Trophoblast cell (in vitro differentiated cells and primary cell): Measurements from ENCODE around the gene CACNA1G.

ENCODE experiments used
- DNase-seq, 2 donors: peaks; one replicate each; pipeline ENCODE4 v3.0.0-alpha.2; 2016
- H2AFZ ChIP-seq: 2 replicates; pipeline ENCODE4 v1.6.1; 2013; ENCODE audit warnings: low read length, moderate library complexity, mild to moderate bottlenecking; ENCODE audit not compliant: insufficient read depth, poor library complexity
- H2AK5ac ChIP-seq: 2 replicates; pipeline ENCODE4 v1.6.1; 2013; ENCODE audit warnings: mild to moderate bottlenecking, low read length
- H2BK120ac ChIP-seq: 2 replicates; pipeline ENCODE4 v1.6.1; 2013; ENCODE audit warnings: low read length, mild to moderate bottlenecking, moderate library complexity; ENCODE audit not compliant: insufficient read depth, poor library complexity
- H2BK12ac ChIP-seq: 2 replicates; pipeline ENCODE4 v1.6.1; 2013; ENCODE audit warnings: mild to moderate bottlenecking, low read length, moderate library complexity
- H2BK5ac ChIP-seq: 2 replicates; pipeline ENCODE4 v1.6.1; 2013; ENCODE audit warnings: low read length, low read depth, moderate library complexity, mild to moderate bottlenecking; ENCODE audit not compliant: poor library complexity
- H3K14ac ChIP-seq: 2 replicates; pipeline ENCODE4 v1.6.1; 2013; ENCODE audit warnings: mild to moderate bottlenecking, low read length
- H3K18ac ChIP-seq: 2 replicates; pipeline ENCODE4 v1.6.1; 2013; ENCODE audit warnings: mild to moderate bottlenecking, low read length
- H3K23ac ChIP-seq: 2 replicates; pipeline ENCODE4 v1.6.1; 2013; ENCODE audit warnings: low read length
- H3K27ac ChIP-seq: 2 replicates; pipeline ENCODE4 v1.5.1; 2013; ENCODE audit warnings: low read depth, mild to moderate bottlenecking, inconsistent platforms, low read length, moderate library complexity
- H3K27me3 ChIP-seq: 2 replicates; pipeline ENCODE4 v1.6.1; 2013; ENCODE audit warnings: inconsistent platforms, mild to moderate bottlenecking, low read length, moderate library complexity; ENCODE audit not compliant: insufficient read depth
- H3K36me3 ChIP-seq, 2 experiments: 1 replicate in 1 of 2; 2 replicates in 1 of 2; pipeline ENCODE4 v1.6.1; 2013; ENCODE audit warnings: low read length in 2 of 2, mild to moderate bottlenecking in 2 of 2, moderate library complexity in 1 of 2; ENCODE audit not compliant: insufficient read depth in 2 of 2, control insufficient read depth in 1 of 2
- H3K4ac ChIP-seq: 2 replicates; pipeline ENCODE4 v1.6.1; 2013; ENCODE audit warnings: low read depth, mild to moderate bottlenecking, low read length, moderate library complexity
- H3K4me1 ChIP-seq, 2 experiments: 1 replicate in 1 of 2; 2 replicates in 1 of 2; pipeline ENCODE4 v1.6.1; 2013; ENCODE audit warnings: low read length in 2 of 2, mild to moderate bottlenecking in 2 of 2, moderate library complexity in 1 of 2; ENCODE audit not compliant: insufficient read depth in 2 of 2, control insufficient read depth in 1 of 2
- H3K4me2 ChIP-seq: 2 replicates; pipeline ENCODE4 v1.6.1; 2013; ENCODE audit warnings: inconsistent platforms, mild to moderate bottlenecking, low read length, moderate library complexity
- H3K4me3 ChIP-seq: 2 replicates; pipeline ENCODE4 v1.5.1; 2013; ENCODE audit warnings: mild to moderate bottlenecking, low read depth, low read length, inconsistent platforms
- H3K79me1 ChIP-seq: one replicate; pipeline ENCODE4 v1.6.1; 2013; ENCODE audit warnings: low read length
- H3K79me2 ChIP-seq: 2 replicates; pipeline ENCODE4 v1.6.1; 2013; ENCODE audit warnings: low read length, mild to moderate bottlenecking; ENCODE audit not compliant: control insufficient read depth, insufficient read depth, poor library complexity
- H3K9ac ChIP-seq: 2 replicates; pipeline ENCODE4 v1.6.1; 2013; ENCODE audit warnings: mild to moderate bottlenecking, low read length
- H3K9me3 ChIP-seq: 2 replicates; pipeline ENCODE4 v1.6.1; 2013; ENCODE audit warnings: low read depth, mild to moderate bottlenecking, control low read depth, inconsistent platforms, low read length; ENCODE audit not compliant: insufficient read depth
- H4K12ac ChIP-seq: 2 replicates; pipeline ENCODE4 v1.6.1; 2013; ENCODE audit warnings: low read depth, mild to moderate bottlenecking, low read length, moderate library complexity
- H4K8ac ChIP-seq: 2 replicates; pipeline ENCODE4 v1.6.1; 2013; ENCODE audit warnings: low read depth, mild to moderate bottlenecking, low read length, moderate library complexity
- H4K91ac ChIP-seq: one replicate; pipeline ENCODE4 v1.6.1; 2013; ENCODE audit warnings: low read depth, mild to moderate bottlenecking, low read length, moderate library complexity
- WGBS: extraction: QIAGEN DNeasy Blood & Tissue Kit; methylation state at CpG from one replicate; pipeline ENCODE4 v1.1.7; 2013; ENCODE audit warnings: missing lambda C conversion rate; ENCODE audit not compliant: insufficient read length, insufficient coverage; ENCODE audit errors: extremely low coverage; 5-methylcytosine and 5-hydroxymethylcytosine counted together

Gene CACNA1G

GRCh38 chr17:50539762-50540559 is 20.6 kb upstream of the CACNA1G start:
- Histone ChIP-seq H4K8ac (no peak overlapping the region), H3K14ac (no peak overlapping the region), H3K36me3 (peaks cover 40 to 42% of the 10 kb centered on the region in 2 experiments), H3K4me1 (peaks cover 21 to 23% of the 10 kb centered on the region in 2 experiments), H3K23ac (no peak overlapping the region), H3K27ac (no peak overlapping the region), H2BK5ac (no peak overlapping the region), H3K9me3 (no peaks in the 10 kb centered on the region), H3K9ac (no peak overlapping the region), H3K4me3 (no peak overlapping the region), H3K79me1 (peaks cover 9% of the 10 kb centered on the region), H2BK12ac (no peak overlapping the region), H3K4me2 (no peak overlapping the region), H3K79me2 (peaks cover 2% of the 10 kb centered on the region), H4K12ac (no peak overlapping the region), H2AK5ac (no peak overlapping the region), H4K91ac (no peak overlapping the region), H2BK120ac (no peak overlapping the region), H2AFZ (no peak overlapping the region), H3K4ac (no peak overlapping the region), H3K27me3 (no peaks in the 10 kb centered on the region), H3K18ac (no peak overlapping the region)
- DNase-seq, result peak; percentile 68 to 71
- WGBS, result no CpG with 5 or more reads among the region's 15 CpGs

GRCh38 chr17:50540560-50541401 is 19.7 kb upstream of the CACNA1G start:
- H3K9ac ChIP-seq, result no peak overlapping the region
- no peaks in the 10 kb centered on the region for H3K9me3 ChIP-seq
- H3K27me3 ChIP-seq, result no peaks in the 10 kb centered on the region

GRCh38 chr17:50541402-50541715 is 19.2 kb upstream of the CACNA1G start:
- no peak overlapping the region for H3K9ac ChIP-seq
- peak overlapping the region; percentile 40 for H2BK120ac ChIP-seq
- H3K36me3 ChIP-seq, result peaks cover 38 to 39% of the 10 kb centered on the region in 2 experiments
- H3K18ac ChIP-seq, result peak overlapping the region; percentile 64
- H2BK12ac ChIP-seq, result peak overlapping the region; percentile 13
- H4K91ac ChIP-seq, result peak overlapping the region; percentile 82
- H2BK5ac ChIP-seq, result no peak overlapping the region
- no peaks in the 10 kb centered on the region for H3K27me3 ChIP-seq
- H3K4me2 ChIP-seq, result peak overlapping the region; percentile 90
- no peaks in the 10 kb centered on the region for H3K9me3 ChIP-seq
- H3K79me2 ChIP-seq, result peaks cover 2% of the 10 kb centered on the region
- WGBS, result no CpG with 5 or more reads among the region's 9 CpGs
- H3K79me1 ChIP-seq, result peaks cover 9% of the 10 kb centered on the region
- no peak overlapping the region for H3K4me3 ChIP-seq
- no peak overlapping the region for H3K23ac ChIP-seq
- H4K8ac ChIP-seq, result peak overlapping the region; percentile 87
- H3K4ac ChIP-seq, result no peak overlapping the region
- H2AK5ac ChIP-seq, result peak overlapping the region; percentile 57
- peaks cover 21% of the 10 kb centered on the region in 2 experiments for H3K4me1 ChIP-seq
- H4K12ac ChIP-seq, result peak overlapping the region; percentile 71
- H3K27ac ChIP-seq, result no peak overlapping the region
- DNase-seq, result no peak
- H2AFZ ChIP-seq, result no peak overlapping the region
- H3K14ac ChIP-seq, result peak overlapping the region; percentile 40

More at GRCh38 chr17:50540560-50541401, 19.7 kb upstream of the CACNA1G start:
- H3K4me3 ChIP-seq, result no peak overlapping the region
- no peak overlapping the region for H3K27ac ChIP-seq
- no peak overlapping the region for H4K12ac ChIP-seq
- no peak for DNase-seq
- no peak overlapping the region for H4K91ac ChIP-seq
- H2AFZ ChIP-seq, result no peak overlapping the region
- peak overlapping the region; percentile 57 for H2AK5ac ChIP-seq
- no peak overlapping the region for H2BK12ac ChIP-seq
- no peak overlapping the region for H4K8ac ChIP-seq
- peaks cover 9% of the 10 kb centered on the region for H3K79me1 ChIP-seq
- H3K23ac ChIP-seq, result no peak overlapping the region
- no CpG with 5 or more reads among the region's 11 CpGs for WGBS
- peaks cover 40 to 42% of the 10 kb centered on the region in 2 experiments for H3K36me3 ChIP-seq
- no peak overlapping the region for H2BK5ac ChIP-seq
- H3K79me2 ChIP-seq, result peaks cover 2% of the 10 kb centered on the region
- peaks cover 21% of the 10 kb centered on the region in 2 experiments for H3K4me1 ChIP-seq
- no peak overlapping the region for H3K4me2 ChIP-seq
- H3K4ac ChIP-seq, result no peak overlapping the region
- no peak overlapping the region for H3K14ac ChIP-seq
- no peak overlapping the region for H2BK120ac ChIP-seq
- no peak overlapping the region for H3K18ac ChIP-seq

GRCh38 chr17:50541716-50542688 is 18.5 kb upstream of the CACNA1G start:
- H3K4me1 ChIP-seq, result peaks cover 21% of the 10 kb centered on the region in 2 experiments
- peak overlapping the region; percentile 44 for H2BK120ac ChIP-seq
- peak overlapping the region; percentile 47 for H2AFZ ChIP-seq
- H4K12ac ChIP-seq, result peak overlapping the region; percentile 74
- H3K4me3 ChIP-seq, result peak overlapping the region; percentile 72
- peak overlapping the region; percentile 82 for H4K91ac ChIP-seq
- peak overlapping the region; percentile 57 for H2AK5ac ChIP-seq
- peaks cover 31 to 33% of the 10 kb centered on the region in 2 experiments for H3K36me3 ChIP-seq
- H3K79me2 ChIP-seq, result peaks cover 2% of the 10 kb centered on the region
- peak overlapping the region; percentile 71 for H3K9ac ChIP-seq
- no peaks in the 10 kb centered on the region for H3K9me3 ChIP-seq
- H3K18ac ChIP-seq, result peak overlapping the region; percentile 70
- peak overlapping the region; percentile 87 for H4K8ac ChIP-seq
- H2BK5ac ChIP-seq, result peak overlapping the region; percentile 47
- H3K4ac ChIP-seq, result peak overlapping the region; percentile 9
- peaks cover 9% of the 10 kb centered on the region for H3K79me1 ChIP-seq
- no peaks in the 10 kb centered on the region for H3K27me3 ChIP-seq
- peak overlapping the region; percentile 67 for H3K14ac ChIP-seq
- DNase-seq, result peak; percentile 78 to 89
- WGBS, result no CpG with 5 or more reads among the region's 82 CpGs
- H3K23ac ChIP-seq, result no peak overlapping the region
- H3K27ac ChIP-seq, result peak overlapping the region; percentile 8
- peak overlapping the region; percentile 90 for H3K4me2 ChIP-seq
- peak overlapping the region; percentile 13 for H2BK12ac ChIP-seq
